Measurements from ENCODE around the gene CNIH2. TPM values are rescaled to one million over a fixed set of nuclear protein-coding genes. Genes with fewer than 3 reads are reported as not detected.

Gene CNIH2
- total and polyA plus RNA-seq, 2 of the 13 experiments (the other 11 are each of a cell fraction or from before 2014, with no cell fraction given), result 0.60 to 0.69 TPM

DNA sequence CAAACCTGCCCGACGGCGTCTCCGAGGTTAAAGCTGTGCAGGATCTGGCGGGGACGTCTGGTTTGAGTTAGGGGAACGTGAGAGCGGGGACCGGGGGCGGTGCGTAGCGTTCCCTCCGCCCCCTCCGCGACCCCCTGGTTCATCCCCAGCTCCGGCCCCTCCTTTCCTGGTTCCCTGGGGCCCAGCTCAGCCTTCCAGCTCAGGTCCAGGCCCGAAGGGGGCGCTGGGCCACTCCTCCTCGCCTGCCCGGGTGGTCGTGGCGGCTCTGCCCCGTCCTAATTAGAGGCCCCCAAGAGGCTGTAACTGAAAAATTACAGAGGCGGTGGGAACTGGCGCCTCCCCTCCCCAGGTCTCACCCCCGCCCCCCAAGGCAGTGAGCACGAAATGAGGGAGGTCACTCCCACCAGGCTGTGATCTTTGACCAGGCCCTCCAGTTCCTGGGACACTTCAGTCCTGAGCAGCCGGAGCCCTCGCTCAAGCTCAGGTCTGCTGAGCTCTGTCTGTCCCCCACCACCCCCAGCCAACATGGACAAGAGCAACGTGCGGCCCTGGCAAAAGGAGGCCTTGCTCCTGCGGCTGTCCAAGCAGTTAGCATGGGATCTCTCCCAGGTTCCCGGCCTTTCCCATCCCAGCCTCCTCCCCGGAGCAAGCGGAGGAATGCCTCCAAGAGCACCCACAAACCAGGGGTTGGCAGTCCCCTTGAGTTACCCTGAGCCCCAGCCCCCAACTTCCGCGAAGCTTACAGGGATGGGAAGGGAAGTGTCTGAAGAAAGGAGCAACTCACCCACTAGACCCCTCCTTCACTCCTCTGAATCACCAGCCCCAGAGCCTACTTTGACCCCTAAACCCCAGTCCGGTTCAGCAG is 35.6 kb downstream of the CNIH2 start (continued):
- TF ChIP-seq ZNF225 (CRISPR knock-in tag; IDR thresholded peaks at IDR 0.05), result 0 out of 2 replicates have a peak, but pooled peaks have one; percentile 26
- TF ChIP-seq, protein P1, sequence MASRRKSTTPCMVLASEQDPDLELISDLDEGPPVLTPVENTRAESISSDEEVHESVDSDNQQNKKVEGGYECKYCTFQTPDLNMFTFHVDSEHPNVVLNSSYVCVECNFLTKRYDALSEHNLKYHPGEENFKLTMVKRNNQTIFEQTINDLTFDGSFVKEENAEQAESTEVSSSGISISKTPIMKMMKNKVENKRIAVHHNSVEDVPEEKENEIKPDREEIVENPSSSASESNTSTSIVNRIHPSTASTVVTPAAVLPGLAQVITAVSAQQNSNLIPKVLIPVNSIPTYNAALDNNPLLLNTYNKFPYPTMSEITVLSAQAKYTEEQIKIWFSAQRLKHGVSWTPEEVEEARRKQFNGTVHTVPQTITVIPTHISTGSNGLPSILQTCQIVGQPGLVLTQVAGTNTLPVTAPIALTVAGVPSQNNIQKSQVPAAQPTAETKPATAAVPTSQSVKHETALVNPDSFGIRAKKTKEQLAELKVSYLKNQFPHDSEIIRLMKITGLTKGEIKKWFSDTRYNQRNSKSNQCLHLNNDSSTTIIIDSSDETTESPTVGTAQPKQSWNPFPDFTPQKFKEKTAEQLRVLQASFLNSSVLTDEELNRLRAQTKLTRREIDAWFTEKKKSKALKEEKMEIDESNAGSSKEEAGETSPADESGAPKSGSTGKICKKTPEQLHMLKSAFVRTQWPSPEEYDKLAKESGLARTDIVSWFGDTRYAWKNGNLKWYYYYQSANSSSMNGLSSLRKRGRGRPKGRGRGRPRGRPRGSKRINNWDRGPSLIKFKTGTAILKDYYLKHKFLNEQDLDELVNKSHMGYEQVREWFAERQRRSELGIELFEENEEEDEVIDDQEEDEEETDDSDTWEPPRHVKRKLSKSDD (CRISPR knock-in tag; IDR thresholded peaks at IDR 0.05; ENCODE audit: low read depth), result peak; percentile 64; the same call in 1 of the 2 replicates
- no peak for TF ChIP-seq ZBTB42 (CRISPR knock-in tag; IDR thresholded peaks at IDR 0.05)
- TF ChIP-seq, protein P2, sequence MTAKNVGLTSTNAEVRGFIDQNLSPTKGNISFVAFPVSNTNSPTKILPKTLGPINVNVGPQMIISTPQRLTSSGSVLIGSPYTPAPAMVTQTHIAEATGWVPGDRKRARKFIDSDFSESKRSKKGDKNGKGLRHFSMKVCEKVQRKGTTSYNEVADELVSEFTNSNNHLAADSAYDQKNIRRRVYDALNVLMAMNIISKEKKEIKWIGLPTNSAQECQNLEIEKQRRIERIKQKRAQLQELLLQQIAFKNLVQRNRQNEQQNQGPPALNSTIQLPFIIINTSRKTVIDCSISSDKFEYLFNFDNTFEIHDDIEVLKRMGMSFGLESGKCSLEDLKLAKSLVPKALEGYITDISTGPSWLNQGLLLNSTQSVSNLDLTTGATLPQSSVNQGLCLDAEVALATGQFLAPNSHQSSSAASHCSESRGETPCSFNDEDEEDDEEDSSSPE (CRISPR knock-in tag; IDR thresholded peaks at IDR 0.05), result 0 out of 2 replicates have a peak, but pooled peaks have one; percentile 38
- no peak for TF ChIP-seq GATA4 (IDR thresholded peaks at IDR 0.05; ENCODE audit: borderline replicate concordance, low read depth)
- no peak for TF ChIP-seq POLR2AphosphoS2 (IDR thresholded peaks at IDR 0.05; ENCODE audit: low read depth, low read length)
- TF ChIP-seq MED1 (CRISPR knock-in tag; IDR thresholded peaks at IDR 0.05), result 0 out of 2 replicates have a peak, but pooled peaks have one; percentile 26
- TF ChIP-seq ETV6 (CRISPR knock-in tag; conservative IDR thresholded peaks at IDR 0.05), result 0 out of 2 replicates have a peak, but pooled peaks have one; percentile 17
- TF ChIP-seq ZFP91 (CRISPR knock-in tag; IDR thresholded peaks at IDR 0.05; ENCODE audit: borderline replicate concordance), result peak; percentile 47; the same call in 1 of the 2 replicates
- TF ChIP-seq SP140L (CRISPR knock-in tag; IDR thresholded peaks at IDR 0.05; ENCODE audit: borderline replicate concordance), result no peak
- TF ChIP-seq, protein P3, sequence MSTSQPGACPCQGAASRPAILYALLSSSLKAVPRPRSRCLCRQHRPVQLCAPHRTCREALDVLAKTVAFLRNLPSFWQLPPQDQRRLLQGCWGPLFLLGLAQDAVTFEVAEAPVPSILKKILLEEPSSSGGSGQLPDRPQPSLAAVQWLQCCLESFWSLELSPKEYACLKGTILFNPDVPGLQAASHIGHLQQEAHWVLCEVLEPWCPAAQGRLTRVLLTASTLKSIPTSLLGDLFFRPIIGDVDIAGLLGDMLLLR (CRISPR knock-in tag; IDR thresholded peaks at IDR 0.05), result no peak
- TF ChIP-seq ZGPAT (CRISPR knock-in tag; IDR thresholded peaks at IDR 0.05), result peak; percentile 61
- TF ChIP-seq PHF21A (CRISPR knock-in tag; IDR thresholded peaks at IDR 0.05), result peak; percentile 38
- no peak for TF ChIP-seq ZNF264 (CRISPR knock-in tag; IDR thresholded peaks at IDR 0.05)
- TF ChIP-seq MBNL3 (CRISPR knock-in tag; conservative IDR thresholded peaks at IDR 0.05), result no peak
- TF ChIP-seq, protein P4, sequence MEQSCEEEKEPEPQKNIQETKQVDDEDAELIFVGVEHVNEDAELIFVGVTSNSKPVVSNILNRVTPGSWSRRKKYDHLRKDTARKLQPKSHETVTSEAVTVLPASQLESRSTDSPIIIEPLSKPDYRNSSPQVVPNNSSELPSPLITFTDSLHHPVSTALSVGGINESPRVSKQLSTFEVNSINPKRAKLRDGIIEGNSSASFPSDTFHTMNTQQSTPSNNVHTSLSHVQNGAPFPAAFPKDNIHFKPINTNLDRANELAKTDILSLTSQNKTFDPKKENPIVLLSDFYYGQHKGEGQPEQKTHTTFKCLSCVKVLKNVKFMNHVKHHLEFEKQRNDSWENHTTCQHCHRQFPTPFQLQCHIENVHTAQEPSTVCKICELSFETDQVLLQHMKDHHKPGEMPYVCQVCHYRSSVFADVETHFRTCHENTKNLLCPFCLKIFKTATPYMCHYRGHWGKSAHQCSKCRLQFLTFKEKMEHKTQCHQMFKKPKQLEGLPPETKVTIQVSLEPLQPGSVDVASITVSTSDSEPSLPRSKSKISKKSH (CRISPR knock-in tag; IDR thresholded peaks at IDR 0.05; ENCODE audit: borderline replicate concordance), result peak; percentile 45; the same call in 1 of the 2 replicates
- TF ChIP-seq POLR2A (IDR thresholded peaks at IDR 0.05; ENCODE audit: insufficient read depth in 1 of 2, low read depth in 2 of 2, low read length in 2 of 2), result peak in 1 of 2 experiments; percentile 67; a peak in 2 of 4 replicates
- no peak for TF ChIP-seq NR3C1 (CRISPR knock-in tag; IDR thresholded peaks at IDR 0.05)
- peak; percentile 62; the same call in 1 of the 2 replicates for TF ChIP-seq FOXC1 (CRISPR knock-in tag; IDR thresholded peaks at IDR 0.05; ENCODE audit: borderline replicate concordance)

Measured in HepG2 (cell line).